ENCODE measurements around the gene SH3TC2.
"Not testable (repeated sequence)": the region's sequence is repeated elsewhere in the genome, so short reads cannot be mapped to it uniquely, and the experiment has no call there.

The SH3TC2 gene

DNA sequence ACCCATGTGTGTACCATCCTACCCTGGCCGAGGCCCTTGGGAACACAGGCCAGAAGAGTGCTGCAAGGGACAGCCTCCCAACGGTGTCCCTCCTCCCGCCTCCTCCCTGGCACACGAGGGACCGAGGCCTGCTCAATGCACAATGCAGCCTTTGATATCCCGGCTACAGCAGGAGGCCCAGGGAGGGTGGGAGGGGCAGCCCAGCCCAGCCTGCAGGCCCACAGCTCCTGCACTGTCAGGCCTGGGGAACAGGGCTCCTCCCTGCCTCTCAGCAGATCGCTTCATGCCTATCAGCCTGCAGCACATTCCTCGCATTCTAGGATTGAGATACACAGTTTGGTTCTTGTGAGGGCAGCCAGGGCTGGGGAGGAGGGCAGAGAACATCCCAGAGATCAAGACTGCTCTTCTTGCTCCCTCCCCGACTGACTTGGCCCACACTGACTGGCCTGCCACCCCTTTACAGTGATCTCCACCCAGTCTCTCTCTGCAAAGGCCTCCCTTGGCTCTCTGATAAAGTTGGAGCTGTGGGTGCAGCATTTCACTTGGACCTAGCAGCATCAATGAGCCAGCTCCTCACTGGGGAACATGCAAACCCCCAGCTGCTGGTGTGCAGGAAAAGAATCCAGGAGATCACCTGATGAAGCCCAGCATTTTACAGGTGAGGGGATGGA, at the start of gene SH3TC2:
SH3TC2 (minus strand) TSS at position 46 of the 671 bp plus-strand sequence; CDS start at position 6, 40 bp downstream.
- DNase-seq, result no peak

DNA sequence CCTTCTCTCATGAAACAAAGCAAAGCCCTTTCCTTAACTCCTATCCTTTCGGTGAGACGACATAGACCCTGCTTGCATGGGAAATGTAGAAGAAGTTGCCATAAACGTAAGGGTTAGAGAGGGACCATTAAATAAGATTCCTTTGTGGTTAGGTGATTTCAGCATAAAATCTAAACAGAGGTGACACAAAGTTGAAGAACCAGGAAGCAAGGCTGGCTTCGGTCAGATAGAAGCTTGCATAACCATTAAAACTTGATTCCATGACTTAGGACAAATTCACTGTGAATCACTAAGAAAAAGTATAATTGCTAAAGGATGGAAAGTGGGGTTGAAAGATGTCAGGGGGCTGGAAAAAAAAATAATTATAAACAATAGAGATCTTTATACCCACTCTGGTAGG, 47.5 kb upstream of the SH3TC2 start:
- DNase-seq, result no peak

DNA sequence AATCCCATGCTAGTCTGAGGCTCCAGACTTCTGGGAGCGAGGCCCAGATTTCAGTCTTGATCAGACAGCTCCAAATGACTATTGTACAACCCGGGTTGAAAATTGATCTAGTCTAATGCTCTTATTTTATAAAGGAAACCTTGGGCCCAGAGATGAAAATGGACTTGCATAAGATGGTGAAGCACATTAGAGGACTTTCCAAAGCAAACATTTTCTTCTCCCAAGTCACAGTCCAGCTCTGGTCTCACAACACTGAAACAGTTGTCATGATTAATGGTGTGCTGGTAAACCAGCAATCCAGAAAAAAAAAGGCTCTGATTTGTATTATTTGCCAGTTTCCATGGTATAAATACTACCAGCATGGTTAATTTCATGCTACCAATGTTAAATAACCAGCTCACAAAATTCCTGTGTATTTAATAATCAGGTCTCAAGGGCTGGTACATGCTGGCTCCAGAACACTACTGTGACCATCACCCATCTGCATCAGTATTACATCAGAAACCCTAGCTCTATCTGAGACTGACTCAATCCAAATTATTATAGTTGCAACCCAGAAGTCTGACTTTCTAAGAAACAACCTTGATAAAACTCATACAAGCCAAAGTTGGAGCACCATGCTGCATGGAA, 45.9 kb upstream of the SH3TC2 start:
- DNase-seq, result no peak

DNA sequence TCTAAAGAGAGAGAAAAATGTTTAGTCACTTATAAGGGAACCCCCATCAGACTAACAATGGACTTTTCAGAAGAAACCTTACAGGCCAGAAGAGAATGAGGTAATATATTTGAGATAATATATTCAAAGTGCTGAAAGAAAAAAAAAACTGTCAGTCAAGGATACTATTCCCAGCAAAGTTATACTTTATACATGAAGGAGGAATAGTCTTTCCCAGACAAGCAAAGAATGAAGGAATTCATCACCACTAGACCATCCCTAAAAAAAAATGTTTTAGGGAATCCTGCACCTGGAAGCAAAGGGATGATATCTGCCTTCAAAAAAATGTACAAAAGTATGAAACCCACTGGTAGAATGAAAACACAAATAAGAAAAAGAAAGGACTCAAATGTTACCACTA, 37.5 kb upstream of the SH3TC2 start:
- DNase-seq, result no peak

DNA sequence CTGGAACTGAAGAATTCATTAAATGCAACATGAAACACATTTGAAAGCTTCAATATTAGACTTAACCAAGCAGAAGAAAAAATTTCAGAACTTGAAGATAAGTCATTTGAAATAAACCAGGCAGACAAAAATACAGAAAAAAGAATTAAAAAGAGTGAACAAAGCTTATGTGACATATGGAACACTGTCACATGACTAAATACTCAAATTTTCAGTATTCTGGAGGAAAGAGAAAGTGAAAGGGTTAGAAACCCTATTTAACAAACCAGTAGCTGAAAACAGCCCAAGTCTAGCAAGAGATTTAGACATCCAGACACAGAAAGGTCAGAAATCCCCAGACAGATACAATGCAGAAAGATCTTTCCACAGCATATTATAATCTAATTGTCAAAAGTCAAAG, 37.1 kb upstream of the SH3TC2 start:
- DNase-seq, result no peak

DNA sequence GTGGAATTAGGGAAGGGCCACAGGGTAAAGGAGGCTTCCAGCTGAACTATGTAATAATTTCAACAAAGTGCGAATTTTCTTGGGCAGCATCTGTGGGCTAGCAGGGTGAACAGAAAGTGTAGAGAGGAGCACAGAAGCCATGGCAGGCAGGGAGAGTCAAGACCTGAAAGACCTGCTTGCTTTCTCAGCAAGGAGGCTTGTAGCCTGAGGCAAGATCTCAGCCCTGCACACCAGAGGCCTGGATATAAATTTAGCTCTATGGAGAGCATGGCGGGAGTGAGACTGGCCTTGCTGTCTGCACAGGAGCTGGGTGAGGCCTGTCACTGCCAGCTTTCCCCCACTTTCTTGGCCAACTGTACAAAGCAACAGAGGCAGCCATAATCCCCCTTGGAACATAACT, 32.1 kb upstream of the SH3TC2 start:
- DNase-seq, result no peak

DNA sequence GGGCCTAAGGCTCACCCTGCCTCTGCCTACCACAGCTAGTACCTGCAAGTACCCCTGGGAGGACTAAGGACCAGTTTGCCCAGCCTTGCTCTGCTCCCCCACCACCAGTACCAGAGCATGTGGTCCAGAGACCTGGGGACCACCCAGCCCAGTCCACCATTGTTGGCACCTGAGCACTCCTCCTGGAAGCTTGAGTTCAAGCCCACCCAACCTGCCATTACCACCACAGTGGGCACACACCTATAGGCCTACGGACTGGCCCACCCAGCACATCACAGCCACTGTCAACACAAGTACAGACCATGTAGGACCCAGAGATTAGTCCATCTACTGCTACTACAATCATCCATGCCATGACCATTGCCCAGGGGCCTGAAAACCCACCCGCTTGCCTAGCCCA, 30.8 kb upstream of the SH3TC2 start:
- no peak for DNase-seq

DNA sequence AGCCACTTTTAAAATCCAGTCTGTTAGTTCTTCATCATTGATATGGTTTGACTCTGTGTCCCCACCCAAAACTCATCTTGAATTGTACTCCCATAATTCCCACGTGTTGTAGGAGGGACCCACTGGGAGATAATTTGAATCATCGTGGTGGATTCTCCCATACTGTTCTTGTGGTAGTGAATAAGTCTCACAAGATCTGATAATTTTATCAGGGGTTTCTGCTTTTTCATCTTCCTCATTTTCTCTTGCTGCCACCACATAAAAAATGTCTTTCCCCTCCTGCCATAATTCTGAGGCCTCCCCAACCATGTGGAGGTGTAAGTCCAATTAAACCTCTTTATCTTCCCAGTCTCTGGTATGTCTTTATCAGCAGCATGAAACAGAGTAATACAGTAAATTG, 26.9 kb upstream of the SH3TC2 start:
- DNase-seq, result no peak

DNA sequence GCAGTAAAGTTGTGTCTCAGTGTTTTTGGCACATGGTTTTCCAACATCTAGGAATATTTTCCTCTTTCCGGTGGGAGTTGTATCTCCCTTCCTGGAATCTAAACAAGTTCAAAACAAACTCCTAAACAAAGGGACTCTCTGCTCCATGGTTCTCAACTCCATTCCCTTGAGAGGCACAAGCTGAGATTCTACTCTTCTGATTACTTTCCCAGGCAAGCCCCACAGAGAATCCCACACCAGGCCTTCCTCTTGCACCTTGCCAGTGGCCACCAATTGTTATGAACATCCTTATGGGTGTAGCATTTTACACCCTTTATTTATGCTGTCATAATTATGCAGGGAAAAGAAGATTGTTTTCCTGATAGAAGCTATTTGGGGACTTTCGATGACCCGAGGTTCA, 25.8 kb upstream of the SH3TC2 start:
- no peak for DNase-seq

DNA sequence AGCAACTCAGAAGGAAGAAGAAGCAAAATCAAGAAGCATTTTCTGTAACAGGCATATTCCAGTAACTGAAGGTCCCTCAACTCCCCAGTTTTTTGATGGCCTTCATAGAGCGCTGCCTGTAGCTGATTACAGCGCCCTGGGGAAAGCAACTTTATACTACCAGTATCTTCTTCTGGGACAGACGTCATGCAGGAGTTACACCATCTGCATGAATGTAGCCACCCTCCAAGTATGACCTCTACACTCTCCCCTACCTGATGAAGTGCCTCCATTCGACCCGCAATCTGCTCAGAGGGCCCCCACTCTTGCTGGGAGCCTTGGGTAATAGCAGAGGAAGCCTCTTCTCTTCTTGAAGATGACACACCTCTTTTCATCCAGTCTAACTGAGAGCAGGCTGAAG, 21.0 kb upstream of the SH3TC2 start:
- DNase-seq, result no peak

DNA sequence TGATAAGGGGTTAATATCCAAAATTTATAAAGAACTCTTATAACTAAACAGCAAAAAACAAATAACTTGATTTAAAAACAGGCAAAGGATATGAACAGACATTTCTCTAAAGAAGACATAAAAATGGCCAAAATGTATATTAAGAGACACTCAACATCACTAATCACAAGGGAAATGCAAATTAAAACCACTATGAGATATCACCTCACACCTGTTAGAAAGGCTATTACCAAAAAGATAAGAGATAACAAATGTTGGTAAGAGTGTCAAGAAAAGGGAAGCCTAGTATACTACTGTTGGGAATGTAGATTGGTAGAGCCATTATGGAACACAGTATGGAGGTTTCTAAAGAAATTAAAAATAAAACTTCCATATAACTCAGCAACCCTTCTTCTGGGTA, 19.4 kb upstream of the SH3TC2 start:
- DNase-seq, result no peak

DNA sequence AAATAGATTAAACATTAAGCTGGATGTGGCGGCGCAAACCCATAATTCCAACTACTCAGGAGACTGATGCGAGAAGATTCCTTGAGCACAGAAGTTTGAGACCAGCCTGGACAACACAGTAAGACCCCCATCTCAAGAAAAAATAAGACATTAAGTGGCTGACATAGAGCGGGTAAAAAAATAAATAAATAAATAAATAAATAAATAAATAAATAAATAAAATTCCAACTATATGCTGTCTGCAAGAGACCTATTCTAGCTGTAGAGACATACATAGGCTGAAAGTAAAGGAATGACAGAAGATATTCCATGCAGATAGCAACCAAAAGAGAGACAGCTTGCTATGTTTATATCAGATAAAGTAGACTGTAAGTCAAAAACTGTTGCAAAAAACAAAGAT, 17.4 kb upstream of the SH3TC2 start:
- no peak for DNase-seq

DNA sequence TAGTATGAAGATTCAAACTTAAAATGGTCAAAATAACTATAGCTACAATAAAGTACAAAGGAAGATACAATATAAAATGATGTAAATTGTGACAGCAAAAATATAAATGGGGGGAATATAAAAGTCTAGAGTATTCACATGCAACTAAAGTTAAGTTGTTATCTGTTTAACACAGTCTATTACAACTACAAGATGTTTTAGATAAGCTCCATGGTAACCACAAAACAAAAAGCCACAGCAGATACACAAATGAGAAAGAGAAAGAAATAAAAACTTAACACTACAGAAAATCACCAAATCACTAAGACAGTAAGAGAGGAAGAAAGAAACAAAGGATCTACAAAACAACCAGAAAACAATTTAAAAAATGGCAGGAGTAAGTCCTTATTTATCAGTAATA, 17.0 kb upstream of the SH3TC2 start:
- no peak for DNase-seq

DNA sequence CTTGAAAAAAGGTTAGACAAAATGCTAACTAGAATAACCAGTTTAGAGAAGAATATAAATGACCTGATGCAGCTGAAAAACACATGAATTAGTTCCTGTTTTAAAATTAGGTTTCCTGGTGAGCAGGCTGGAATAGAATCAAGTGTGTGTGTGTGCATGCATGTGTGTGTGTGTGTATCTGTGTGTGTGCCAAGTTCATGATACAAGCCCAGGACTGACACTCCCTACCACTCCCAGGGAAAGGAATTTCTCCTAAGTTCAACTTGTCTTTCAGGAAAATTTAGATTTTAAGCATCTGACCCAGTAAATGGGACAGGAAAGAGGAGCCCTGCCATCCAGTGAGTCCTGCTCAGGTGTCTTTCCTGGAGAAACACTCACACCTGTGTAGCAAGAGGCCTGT, 11.2 kb upstream of the SH3TC2 start:
- not testable (repeated sequence) for DNase-seq

DNA sequence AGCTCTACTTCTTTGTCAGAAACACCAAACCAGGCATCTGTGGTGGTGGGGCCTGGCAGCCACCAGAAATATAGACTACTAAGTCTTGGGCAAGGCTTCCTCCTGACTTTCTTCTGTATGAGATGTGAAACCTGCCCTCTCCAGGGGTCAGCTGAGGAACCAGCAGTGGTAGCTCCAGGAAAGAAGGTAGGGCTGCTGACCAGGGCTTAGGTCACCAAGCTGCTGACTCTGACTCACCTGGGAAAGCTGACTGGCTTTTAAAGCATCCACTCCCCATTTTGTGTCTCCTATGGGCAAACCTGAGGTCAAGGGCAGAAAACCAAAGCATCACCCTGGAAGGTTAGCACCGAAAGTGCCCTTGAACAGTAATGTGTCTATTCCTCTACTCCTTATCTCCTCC, 10.4 kb upstream of the SH3TC2 start:
- DNase-seq, result no peak

DNA sequence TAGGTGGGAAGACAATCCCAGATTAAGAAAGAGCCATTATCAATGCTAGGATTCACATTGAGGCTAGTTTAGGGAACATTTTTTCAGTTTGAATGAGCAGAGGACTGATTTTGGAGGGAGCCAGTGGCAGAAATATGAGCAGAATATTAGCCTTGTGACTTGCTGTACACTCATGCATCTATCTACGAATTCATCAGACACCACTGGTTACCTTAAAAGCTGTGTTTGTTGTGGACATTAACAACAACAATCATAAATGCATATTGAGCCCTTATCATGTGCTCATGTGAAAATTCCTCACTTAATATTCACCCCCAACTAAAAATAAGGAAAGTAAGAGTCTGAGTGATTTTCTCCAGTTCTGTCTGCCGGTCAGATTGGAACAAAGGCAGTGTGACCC, 9.9 kb upstream of the SH3TC2 start:
- DNase-seq, result no peak

DNA sequence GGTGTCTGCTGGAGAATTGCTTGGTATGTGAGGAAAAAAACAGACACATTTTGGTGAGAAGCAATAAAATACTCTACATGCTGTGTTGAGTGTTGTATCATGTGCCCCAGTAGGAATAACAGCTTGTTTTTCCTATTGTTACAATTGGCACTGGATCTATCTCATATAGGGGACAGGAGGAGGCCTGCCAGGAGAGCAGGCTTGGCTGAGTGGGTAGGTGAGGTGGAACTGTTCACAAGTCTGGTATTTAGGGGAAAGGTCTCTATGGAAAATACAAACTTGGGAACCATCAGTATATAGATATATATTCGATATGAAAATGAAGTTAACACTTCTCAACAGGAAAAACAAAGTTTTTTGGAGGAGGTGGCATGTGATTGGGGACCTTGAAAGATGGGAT, 9.5 kb upstream of the SH3TC2 start:
- no peak for DNase-seq

DNA sequence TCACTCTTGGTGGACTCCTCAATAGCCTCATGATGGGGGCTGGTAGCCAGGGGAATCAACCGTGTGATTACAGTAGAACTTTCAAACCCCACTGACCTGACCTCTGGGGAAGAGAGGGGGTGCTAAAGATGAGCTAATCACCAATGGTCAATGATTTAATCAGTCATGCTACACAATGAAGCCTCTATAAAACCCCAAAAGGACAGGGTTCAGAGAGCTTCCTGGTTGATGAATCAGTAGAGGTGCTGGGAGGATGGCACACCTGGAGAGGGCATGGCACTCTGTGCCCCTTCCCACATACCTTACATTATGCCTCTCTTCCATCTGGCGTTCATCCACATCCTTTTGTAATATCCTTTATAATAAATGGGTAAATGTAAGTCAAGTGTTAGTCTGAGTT, 8.9 kb upstream of the SH3TC2 start:
- DNase-seq, result no peak

DNA sequence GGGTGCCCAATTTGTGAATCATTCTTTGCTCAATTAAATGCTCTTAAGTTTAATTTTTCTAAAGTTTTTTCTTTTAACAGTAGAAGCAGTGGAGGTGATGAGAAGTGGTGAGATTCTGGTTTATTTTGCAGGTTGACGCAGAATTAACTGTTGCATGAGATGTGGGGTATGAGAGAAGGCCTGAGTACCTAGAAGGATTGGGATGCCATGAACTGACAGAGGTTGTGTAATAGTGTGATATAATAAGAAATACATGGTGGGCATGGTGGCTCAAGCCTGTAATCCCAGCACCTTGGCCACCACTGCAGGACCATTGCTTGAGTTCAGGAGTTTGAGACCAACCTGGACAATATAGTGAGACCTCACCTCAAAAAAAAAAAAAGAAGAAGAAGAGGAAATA, 8.4 kb upstream of the SH3TC2 start:
- DNase-seq, result no peak

DNA sequence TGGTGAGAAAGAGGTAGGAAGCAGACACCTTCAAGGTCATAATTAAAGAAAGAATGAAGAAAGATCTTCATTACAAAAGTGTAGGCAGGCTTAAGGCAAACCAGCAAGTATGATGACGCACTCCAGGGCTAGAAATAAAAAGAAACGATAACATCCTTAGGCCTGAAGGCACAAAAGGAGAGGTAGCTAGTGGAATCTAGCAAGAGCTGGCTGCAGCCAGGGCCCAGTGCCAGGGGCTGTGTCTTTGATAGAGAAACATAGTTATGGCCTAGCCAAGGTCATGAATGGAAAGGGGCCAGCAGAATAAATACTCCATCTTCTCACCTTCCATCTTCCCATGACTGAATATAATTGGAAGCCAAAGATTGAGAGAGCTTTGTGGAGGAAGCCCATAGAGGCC, 6.8 kb upstream of the SH3TC2 start:
- DNase-seq, result no peak

DNA sequence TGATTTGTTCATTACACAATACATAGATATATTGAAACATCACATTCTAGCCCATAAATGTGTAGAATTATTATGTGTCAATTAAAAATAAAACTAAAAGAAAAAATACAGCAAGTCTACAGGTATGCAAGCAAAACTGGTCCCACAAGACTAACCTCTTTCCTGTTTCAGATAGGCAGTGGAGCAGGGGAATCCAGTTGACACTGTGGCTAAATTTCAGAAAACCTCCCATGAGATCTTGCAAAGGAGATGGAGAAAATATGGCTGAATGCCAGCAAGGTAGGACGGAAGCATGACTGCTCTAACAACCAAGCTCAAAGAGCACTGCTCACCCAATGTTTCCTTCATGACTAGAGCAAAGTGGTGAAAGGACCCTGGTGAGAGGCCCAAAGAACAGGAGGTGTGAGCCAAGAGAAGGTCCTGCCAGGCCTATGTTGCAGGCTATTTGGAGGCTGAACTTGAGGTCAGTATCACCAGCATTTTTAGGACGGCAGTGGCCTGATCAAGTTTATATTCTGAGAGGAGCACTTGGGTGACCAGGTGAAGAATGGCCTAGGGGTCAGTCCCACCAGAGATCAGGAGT, 1.1 kb upstream of the SH3TC2 start:
- no peak for DNase-seq

DNA sequence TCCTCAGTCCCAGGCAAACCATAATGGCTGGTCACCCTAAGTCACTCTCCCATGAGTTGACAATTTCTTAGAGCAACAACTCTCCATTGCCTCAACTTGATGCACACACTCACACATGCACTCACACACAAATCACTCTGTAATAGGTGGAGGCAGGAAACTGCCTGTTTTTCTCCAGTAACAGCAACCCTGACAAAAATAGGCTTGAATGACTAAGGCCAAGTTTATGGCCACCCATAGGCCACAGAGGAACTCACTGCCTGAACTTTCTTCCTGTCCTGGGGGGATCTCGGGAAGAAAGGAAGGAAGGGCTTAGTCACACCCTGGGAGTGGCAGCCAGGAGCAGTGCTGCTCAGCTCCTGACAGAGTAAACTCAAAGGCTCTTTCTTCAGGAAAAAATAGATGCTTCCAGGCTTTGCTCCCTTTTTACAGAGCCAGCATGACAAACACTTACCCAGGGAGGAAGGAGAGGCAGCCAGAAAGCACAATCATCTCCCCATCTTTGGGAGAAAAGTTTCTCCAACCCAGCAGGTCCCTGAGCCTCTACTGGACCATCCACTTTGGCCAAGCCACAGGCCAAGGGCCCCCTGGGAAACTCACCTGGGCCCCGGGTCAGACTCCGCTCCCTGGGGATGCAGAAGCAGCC, 368 bp downstream of the SH3TC2 start:
- no peak for DNase-seq

DNA sequence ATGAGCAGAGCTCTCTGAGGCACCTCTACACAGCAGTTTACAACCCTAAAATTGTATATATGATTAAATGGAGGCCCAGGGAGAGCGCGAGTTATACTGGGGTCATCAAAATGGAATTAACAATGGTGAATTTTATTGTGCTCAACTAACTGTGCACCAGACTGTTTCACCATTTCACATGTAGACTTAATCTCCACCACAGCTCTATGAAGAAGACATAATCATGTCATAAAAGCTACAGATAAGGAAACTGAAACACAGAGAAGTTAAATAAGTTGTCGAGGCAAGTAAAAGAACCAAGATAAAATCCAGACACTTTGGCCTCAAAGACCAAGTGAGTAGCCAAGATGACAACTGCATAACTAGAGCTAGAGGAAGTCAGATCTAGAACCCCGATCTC, 1.5 kb downstream of the SH3TC2 start:
- DNase-seq, result no peak

DNA sequence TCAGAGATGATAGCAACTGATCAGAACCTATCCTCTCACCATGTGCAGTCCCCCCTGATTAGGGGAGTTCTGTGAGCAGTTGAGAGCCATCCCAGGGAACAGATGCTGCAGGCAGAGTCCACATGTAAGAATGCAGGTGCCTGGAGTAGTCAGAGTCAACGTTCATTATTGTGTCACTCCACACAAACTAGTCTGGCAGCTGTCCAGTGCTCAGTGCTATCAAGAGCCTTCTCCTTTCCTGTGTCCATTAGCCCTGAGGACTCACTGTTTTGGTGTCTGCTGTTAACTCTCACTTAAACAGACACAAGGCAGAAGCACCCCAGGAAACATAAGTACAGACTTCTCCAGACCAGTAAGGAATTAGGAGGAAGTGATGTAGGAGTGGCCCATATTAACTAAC, 2.5 kb downstream of the SH3TC2 start:
- no peak for DNase-seq

Measured in stimulated activated CD4-positive, alpha-beta T cell treated with anti-CD3 and anti-CD28 coated beads, Interleukin-2, amount 100 ng/mL, for 24 hours (primary cell).